Measurements from ENCODE around the gene KRTAP4-3. TPM values are rescaled to one million over a fixed set of nuclear protein-coding genes. Genes with fewer than 3 reads are reported as not detected.
"Not testable (repeated sequence)": the region's sequence is repeated elsewhere in the genome, so short reads cannot be mapped to it uniquely, and the experiment has no call there.

Gene KRTAP4-3

DNA sequence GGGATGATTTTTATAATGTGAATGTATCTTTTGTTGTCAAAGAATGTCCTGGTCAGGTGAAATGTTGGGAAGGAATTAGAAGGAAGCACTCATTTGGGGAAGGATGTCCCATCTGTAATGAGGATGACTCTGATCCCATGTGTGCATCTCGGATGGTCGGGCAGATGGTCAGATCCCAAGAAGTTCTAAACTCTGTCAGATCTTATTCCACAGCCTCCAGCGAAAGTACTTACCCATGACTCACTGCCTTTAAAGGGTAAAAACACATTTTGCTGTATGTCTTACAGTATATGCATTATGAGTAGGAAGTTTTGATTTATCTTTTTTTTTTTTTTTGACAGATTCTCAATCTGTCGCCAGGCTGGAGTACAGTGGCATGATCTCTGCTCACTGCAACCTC is 49.3 kb downstream of the KRTAP4-3 start:
- Histone ChIP-seq H3K36me3 (replicated peaks in 1 of 2; ENCODE audit: control insufficient read depth in 2 of 2, insufficient read depth in 2 of 2, low read length in 2 of 2) (no peaks in the 10 kb centered on the region), H3K79me1 (ENCODE audit: low read depth, low read length) (no peaks in the 10 kb centered on the region), H3K18ac (ENCODE audit: low read length) (no peak overlapping the region), H4K8ac (ENCODE audit: low read depth, low read length) (no peak overlapping the region), H3K9ac (ENCODE audit: low read depth, low read length, poor library complexity) (no peak overlapping the region), H2BK120ac (ENCODE audit: low read depth, low read length) (no peak overlapping the region), H2BK12ac (ENCODE audit: low read length) (no peak overlapping the region), H4K91ac (ENCODE audit: low read depth, low read length, poor library complexity) (no peak overlapping the region), H3K4ac (ENCODE audit: low read length) (no peak overlapping the region), H3K27ac (replicated peaks; ENCODE audit: low read length) (no peak overlapping the region), H3K14ac (ENCODE audit: low read length) (no peak overlapping the region), H3K4me1 (ENCODE audit: control insufficient read depth in 2 of 2, insufficient read depth in 1 of 2, low read depth in 1 of 2, low read length in 2 of 2) (no peaks in the 10 kb centered on the region), H3K9me3 (replicated peaks in 1 of 2; ENCODE audit: control insufficient read depth in 2 of 2, insufficient read depth in 1 of 2, low read depth in 1 of 2, low read length in 2 of 2) (peaks cover 0 to 4% of the 10 kb centered on the region in 2 donors), H3K4me2 (ENCODE audit: insufficient read depth, low read length, poor library complexity, severe bottlenecking) (no peak overlapping the region), H3K27me3 (ENCODE audit: control insufficient read depth in 3 of 3, insufficient read depth in 3 of 3, low read depth in 1 of 3, low read length in 3 of 3) (peaks cover 0 to 3% (median 0%) of the 10 kb centered on the region in 3 experiments), H2BK5ac (ENCODE audit: low read length) (no peak overlapping the region), H2AK5ac (ENCODE audit: low read depth, low read length) (no peak overlapping the region), H2BK15ac (ENCODE audit: low read length) (no peak overlapping the region), H2AFZ (ENCODE audit: low read length) (no peak overlapping the region), H3K23ac (ENCODE audit: low read depth, low read length, poor library complexity) (no peak overlapping the region), H3K4me3 (ENCODE audit: low read length in 2 of 2) (no peak overlapping the region)
- no CpG with 5 or more reads among the region's 4 CpGs for WGBS, 2 donors (ENCODE audit: extremely low coverage in 2 of 2, insufficient read length in 2 of 2, insufficient replicate concordance in 1 of 2)
- no peak for DNase-seq (ENCODE audit: low spot score)

DNA sequence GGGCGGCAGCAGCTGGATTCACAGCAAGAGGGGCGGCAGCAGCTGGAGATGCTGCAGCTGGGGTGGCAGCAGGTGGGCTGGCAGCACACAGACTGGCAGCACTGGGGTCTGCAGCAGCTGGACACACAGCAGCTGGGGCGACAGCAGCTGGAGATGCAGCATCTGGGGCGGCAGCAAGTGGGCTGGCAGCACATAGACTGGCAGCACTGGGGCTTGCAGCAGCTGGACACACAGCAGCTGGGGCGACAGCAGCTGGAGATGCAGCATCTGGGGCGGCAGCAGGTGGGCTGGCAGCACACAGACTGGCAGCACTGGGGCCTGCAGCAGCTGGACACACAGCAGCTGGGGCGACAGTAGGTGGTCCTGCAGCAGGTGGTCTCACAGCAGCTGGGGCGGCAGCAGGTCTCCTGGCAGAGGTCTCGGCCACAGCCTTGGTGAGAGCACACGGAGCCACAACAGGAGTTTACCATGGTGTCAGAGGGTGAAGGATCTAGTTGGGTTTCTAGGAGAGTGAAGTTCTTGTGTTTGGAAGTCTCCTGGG is 50.1 kb downstream of the KRTAP4-3 start, which contains the start of gene KRTAP4-11:
TSS of gene KRTAP4-11 (minus strand) at position 528 of the 541 bp plus-strand sequence. CDS start at position 470, 58 bp downstream.
- H3K79me1 ChIP-seq (ENCODE audit: low read depth, low read length); H2AK5ac ChIP-seq (ENCODE audit: low read depth, low read length); H2BK15ac ChIP-seq (ENCODE audit: low read length); H3K9me3 ChIP-seq (replicated peaks in 1 of 2; ENCODE audit: control insufficient read depth in 2 of 2, insufficient read depth in 1 of 2, low read depth in 1 of 2, low read length in 2 of 2); H2AFZ ChIP-seq (ENCODE audit: low read length); H2BK120ac ChIP-seq (ENCODE audit: low read depth, low read length); H3K4me1 ChIP-seq (ENCODE audit: control insufficient read depth in 2 of 2, insufficient read depth in 1 of 2, low read depth in 1 of 2, low read length in 2 of 2); H3K9ac ChIP-seq (ENCODE audit: low read depth, low read length, poor library complexity); H3K18ac ChIP-seq (ENCODE audit: low read length); H3K27me3 ChIP-seq (ENCODE audit: control insufficient read depth in 3 of 3, insufficient read depth in 3 of 3, low read depth in 1 of 3, low read length in 3 of 3); H3K14ac ChIP-seq (ENCODE audit: low read length); H3K36me3 ChIP-seq (replicated peaks in 1 of 2; ENCODE audit: control insufficient read depth in 2 of 2, insufficient read depth in 2 of 2, low read length in 2 of 2); H3K27ac ChIP-seq (replicated peaks; ENCODE audit: low read length); H3K4me3 ChIP-seq (ENCODE audit: low read length in 2 of 2); DNase-seq (ENCODE audit: low spot score); H3K4me2 ChIP-seq (ENCODE audit: insufficient read depth, low read length, poor library complexity, severe bottlenecking); H3K4ac ChIP-seq (ENCODE audit: low read length); H4K8ac ChIP-seq (ENCODE audit: low read depth, low read length); H2BK12ac ChIP-seq (ENCODE audit: low read length); H4K91ac ChIP-seq (ENCODE audit: low read depth, low read length, poor library complexity); H2BK5ac ChIP-seq (ENCODE audit: low read length); H3K23ac ChIP-seq (ENCODE audit: low read depth, low read length, poor library complexity): not testable (repeated sequence)
- no CpG with 5 or more reads among the region's 10 CpGs for WGBS, 2 donors (ENCODE audit: extremely low coverage in 2 of 2, insufficient read length in 2 of 2, insufficient replicate concordance in 1 of 2)

Small RNA genes within 50 kb of the gene (small RNA-seq; reads per million reads assigned to genes)
- gene KRTAP4-17P (ENCODE audit: insufficient read depth): not detected

Measured in neuronal stem cell (in vitro differentiated cells).